ENCODE results near the gene SCN2B.

DNA sequence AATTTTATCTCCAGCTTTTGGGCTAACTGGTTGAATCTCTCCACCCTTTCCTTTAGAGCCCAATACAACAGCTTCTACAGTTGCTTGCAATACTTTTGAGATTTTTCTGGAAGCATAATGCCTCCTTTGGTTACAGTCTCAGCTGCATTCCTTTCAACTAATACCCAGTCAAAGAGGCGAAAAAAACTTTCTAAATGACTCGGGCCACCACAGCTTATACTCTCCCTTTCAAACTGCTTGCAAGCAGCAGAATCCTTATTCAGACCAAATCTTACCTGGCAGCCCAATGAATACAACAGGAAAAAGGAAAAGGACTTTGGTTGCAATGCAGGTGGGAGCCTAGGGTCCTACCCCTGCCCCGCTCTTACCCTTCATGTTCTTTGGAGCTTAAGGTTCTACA, 32.6 kb upstream of the SCN2B start:
- no peak for TF ChIP-seq CTCF (IDR thresholded peaks at IDR 0.05)
- TF ChIP-seq POLR2A (IDR thresholded peaks at IDR 0.05) = no peak

Data from upper lobe of left lung (tissue), 4 donors.